GM23338 (cell line): ENCODE results near the gene SNW1. TPM values are rescaled to one million over a fixed set of nuclear protein-coding genes. Genes with fewer than 3 reads are reported as not detected.

Experiments
- ATAC-seq: fragments of 200-7000 bp; cut with Tn5 transposase; 3 replicates; pipeline ENCODE4 v1.9.1; 2020
- DNase-seq: peaks from one replicate; pipeline ENCODE4 v3.0.0-alpha.2; 2015; ENCODE audit warnings: low spot score
- H2AFZ ChIP-seq: fragments of 200-600 bp; sonication (generic); 2 replicates; pipeline ENCODE4 v1.8.0; 2016; ENCODE audit warnings: antibody characterized with exemption, mild to moderate bottlenecking, moderate library complexity
- H3F3A ChIP-seq: fragments of 200-600 bp; sonication (generic); replicated peaks from 2 replicates; pipeline ENCODE4 v1.8.0; 2017; ENCODE audit warnings: antibody characterized with exemption, mixed run types, low read depth
- H3K27ac ChIP-seq: fragments of 200-600 bp; sonication (generic); 2 replicates; pipeline ENCODE4 v1.6.1; 2016; ENCODE audit warnings: low read depth
- H3K27me3 ChIP-seq: fragments of 200-600 bp; sonication (generic); 2 replicates; pipeline ENCODE4 v1.8.0; 2016; ENCODE audit warnings: mild to moderate bottlenecking, mixed run types, moderate library complexity; ENCODE audit not compliant: insufficient read depth
- H3K36me3 ChIP-seq: fragments of 200-600 bp; sonication (generic); 2 replicates; pipeline ENCODE4 v1.8.0; 2016; ENCODE audit warnings: mild to moderate bottlenecking; ENCODE audit not compliant: insufficient read depth
- H3K4me1 ChIP-seq: fragments of 200-600 bp; sonication (generic); 2 replicates; pipeline ENCODE4 v1.8.0; 2016; ENCODE audit warnings: mild to moderate bottlenecking, moderate library complexity; ENCODE audit not compliant: insufficient read depth
- H3K4me2 ChIP-seq: fragments of 200-600 bp; sonication (generic); 2 replicates; pipeline ENCODE4 v1.7.1; 2017; ENCODE audit warnings: mixed run types
- H3K4me3 ChIP-seq: fragments of 200-600 bp; sonication (generic); 2 replicates; pipeline ENCODE4 v1.6.1; 2016; ENCODE audit warnings: mixed run types
- H3K79me2 ChIP-seq: fragments of 200-600 bp; sonication (generic); replicated peaks from 2 replicates; pipeline ENCODE4 v1.8.0; 2017; ENCODE audit warnings: mild to moderate bottlenecking; ENCODE audit not compliant: insufficient read depth
- H3K9me2 ChIP-seq: fragments of 200-600 bp; sonication (generic); 2 replicates; pipeline ENCODE4 v1.8.0; 2017; ENCODE audit not compliant: insufficient read depth
- H4K20me1 ChIP-seq: fragments of 200-600 bp; sonication (generic); replicated peaks from 2 replicates; pipeline ENCODE4 v1.8.0; 2017; ENCODE audit warnings: mild to moderate bottlenecking; ENCODE audit not compliant: insufficient read depth
- H3K27ac Mint-ChIP-seq: 2 replicates; pipeline ENCODE4 v1.8.0; 2020; ENCODE audit warnings: inconsistent platforms, mild to moderate bottlenecking, moderate library complexity, mixed read lengths
- H3K27me3 Mint-ChIP-seq: 3 replicates; pipeline ENCODE4 v1.8.0; 2022; ENCODE audit warnings: low read depth, mild to moderate bottlenecking, moderate library complexity, mixed read lengths, inconsistent platforms; ENCODE audit not compliant: insufficient read depth, poor library complexity
- H3K36me3 Mint-ChIP-seq: 3 replicates; pipeline ENCODE4 v1.8.0; 2021; ENCODE audit warnings: low read depth, mild to moderate bottlenecking, inconsistent platforms, moderate library complexity, mixed read lengths
- H3K4me1 Mint-ChIP-seq: 3 replicates; pipeline ENCODE4 v1.8.0; 2020; ENCODE audit warnings: mild to moderate bottlenecking, inconsistent platforms, mixed read lengths
- H3K4me3 Mint-ChIP-seq: 3 replicates; pipeline ENCODE4 v1.8.0; 2021; ENCODE audit warnings: moderate library complexity, mild to moderate bottlenecking, inconsistent platforms, mixed read lengths
- H3K9me3 Mint-ChIP-seq: 3 replicates; pipeline ENCODE4 v1.8.0; 2020; ENCODE audit warnings: moderate library complexity, mild to moderate bottlenecking, inconsistent platforms, mixed read lengths
- CREB1 ChIP-seq: fragments of 250-450 bp; sonication (Bioruptor Pico); IDR thresholded peaks from 2 replicates; pipeline ENCODE4 v1.5.0; 2020; ENCODE audit warnings: low read depth, mild to moderate bottlenecking, moderate library complexity
- ETS1 ChIP-seq: IDR thresholded peaks from 2 replicates; pipeline ENCODE4 v1.6.1; 2016; ENCODE audit warnings: antibody characterized with exemption
- EZH2phosphoT487 ChIP-seq: fragments of 200-600 bp; sonication (generic); IDR thresholded peaks from one replicate; pipeline ENCODE4 v1.8.1; 2018; ENCODE audit warnings: antibody characterized with exemption; ENCODE audit not compliant: unreplicated experiment
- NANOG ChIP-seq: IDR thresholded peaks from 2 replicates; pipeline ENCODE4 v1.6.1; 2016; ENCODE audit warnings: antibody characterized with exemption, borderline replicate concordance
- ZNF114 ChIP-seq: fragments of 250-450 bp; sonication (Bioruptor Pico); IDR thresholded peaks from 2 replicates; pipeline ENCODE4 v1.5.0; 2020; ENCODE audit warnings: mild to moderate bottlenecking, moderate library complexity
- ZNF331 ChIP-seq: fragments of 250-450 bp; sonication (Bioruptor Pico); IDR thresholded peaks from 2 replicates; pipeline ENCODE4 v1.5.0; 2020; ENCODE audit warnings: low read depth, mild to moderate bottlenecking, moderate library complexity
- ZNF462 ChIP-seq: fragments of 250-450 bp; sonication (Bioruptor Pico); IDR thresholded peaks from 2 replicates; pipeline ENCODE4 v1.5.0; 2020; ENCODE audit warnings: mild to moderate bottlenecking, moderate library complexity
- polyA plus RNA-seq: library from polyadenylated mRNA; unstranded; fragments of >200 nt; fragmentation: Nextera tagmentation; extraction: Ambion mirVana; gene quantifications from 2 replicates; pipeline ENCODE4 v1.2.1, GENCODE V29; 2016
- total RNA-seq: library from RNA; depleted of rRNA; stranded (reverse); fragments of >200 nt; shearing (Covaris generic); gene quantifications from 2 replicates; pipeline ENCODE4 v1.2.3, GENCODE V29; 2014
- TF ChIP-seq, protein P1 (sequence below), 2 experiments: fragments of 200-600 bp in 1 of 2; sonication (generic) in 1 of 2; conservative IDR thresholded peaks; 2 replicates each; pipeline versions ENCODE4 v1.5.1 to v1.6.1; 2016 to 2017; ENCODE audit warnings: antibody characterized with exemption in 2 of 2, low read depth in 2 of 2, mild to moderate bottlenecking in 2 of 2, moderate library complexity in 1 of 2

Gene SNW1
- total and polyA plus RNA-seq, 2 experiments from 2014 or later, result 60.5 to 129 TPM

- TF ChIP-seq, protein P1, sequence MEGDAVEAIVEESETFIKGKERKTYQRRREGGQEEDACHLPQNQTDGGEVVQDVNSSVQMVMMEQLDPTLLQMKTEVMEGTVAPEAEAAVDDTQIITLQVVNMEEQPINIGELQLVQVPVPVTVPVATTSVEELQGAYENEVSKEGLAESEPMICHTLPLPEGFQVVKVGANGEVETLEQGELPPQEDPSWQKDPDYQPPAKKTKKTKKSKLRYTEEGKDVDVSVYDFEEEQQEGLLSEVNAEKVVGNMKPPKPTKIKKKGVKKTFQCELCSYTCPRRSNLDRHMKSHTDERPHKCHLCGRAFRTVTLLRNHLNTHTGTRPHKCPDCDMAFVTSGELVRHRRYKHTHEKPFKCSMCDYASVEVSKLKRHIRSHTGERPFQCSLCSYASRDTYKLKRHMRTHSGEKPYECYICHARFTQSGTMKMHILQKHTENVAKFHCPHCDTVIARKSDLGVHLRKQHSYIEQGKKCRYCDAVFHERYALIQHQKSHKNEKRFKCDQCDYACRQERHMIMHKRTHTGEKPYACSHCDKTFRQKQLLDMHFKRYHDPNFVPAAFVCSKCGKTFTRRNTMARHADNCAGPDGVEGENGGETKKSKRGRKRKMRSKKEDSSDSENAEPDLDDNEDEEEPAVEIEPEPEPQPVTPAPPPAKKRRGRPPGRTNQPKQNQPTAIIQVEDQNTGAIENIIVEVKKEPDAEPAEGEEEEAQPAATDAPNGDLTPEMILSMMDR (conservative IDR thresholded peaks at IDR 0.05; ENCODE audit: low read depth in 2 of 2), result no peak
- TF ChIP-seq EZH2phosphoT487, result no peak
Observed at GRCh38 chr14:77709412-77709811, 51.5 kb downstream of the SNW1 start (continued).

- Mint-ChIP-seq H3K36me3 (peaks cover 57% of the 10 kb centered on the region), H3K27me3 (peaks cover 4% of the 10 kb centered on the region)
Observed at GRCh38 chr14:77708749-77709148, 52.2 kb downstream of the SNW1 start.

More at GRCh38 chr14:77708749-77709148, 52.2 kb downstream of the SNW1 start:
- H3K27ac Mint-ChIP-seq, result peak overlapping the region; percentile 98
- Histone ChIP-seq H3K79me2 (peaks cover 97% of the 10 kb centered on the region), H3K27ac (no peak overlapping the region), H3K27me3 (no peaks in the 10 kb centered on the region), H3K36me3 (peaks cover 44% of the 10 kb centered on the region), H2AFZ (no peak overlapping the region), H3K4me1 (peaks cover 6% of the 10 kb centered on the region), H3K4me3 (peak overlapping the region; percentile 85), H3K9me2 (no peaks in the 10 kb centered on the region), H4K20me1 (peaks cover 36% of the 10 kb centered on the region), H3F3A (peaks cover 9% of the 10 kb centered on the region; the same call in 1 of the 2 replicates), H3K4me2 (peak overlapping the region; percentile 84)
- no peak for ATAC-seq
- no peaks in the 10 kb centered on the region for H3K9me3 Mint-ChIP-seq
- H3K4me3 Mint-ChIP-seq, result peak overlapping the region; percentile 98
- H3K4me1 Mint-ChIP-seq, result peaks cover 15% of the 10 kb centered on the region; the same call in 2 of the 3 replicates
- TF ChIP-seq CREB1 (CRISPR knock-in tag), result no peak
- no peak for TF ChIP-seq ETS1
- TF ChIP-seq NANOG, result no peak
- no peak for TF ChIP-seq ZNF114 (CRISPR knock-in tag)
- no peak for TF ChIP-seq ZNF331 (CRISPR knock-in tag)
- no peak for TF ChIP-seq EZH2phosphoT487
- no peak for TF ChIP-seq ZNF462 (CRISPR knock-in tag)
- DNase-seq, result no peak
